Stimulated activated CD8-positive, alpha-beta memory T cell treated with anti-CD3 and anti-CD28 coated beads, Interleukin-4, amount 100 ng/mL, for 4 hours (primary cell): ENCODE measurements around the gene ZBTB11.
A peak's percentile ranks its signal among the peaks of the same experiment; 100 is the strongest.
"Not testable (repeated sequence)": the region's sequence is repeated elsewhere in the genome, so short reads cannot be mapped to it uniquely, and the experiment has no call there.

Experiments
- DNase-seq, 2 donors: peaks; one replicate each; pipeline ENCODE4 v3.0.0-alpha.2; 2020; ENCODE audit warnings: low read depth in 2 of 2, low spot score in 1 of 2

Gene ZBTB11, protein sequence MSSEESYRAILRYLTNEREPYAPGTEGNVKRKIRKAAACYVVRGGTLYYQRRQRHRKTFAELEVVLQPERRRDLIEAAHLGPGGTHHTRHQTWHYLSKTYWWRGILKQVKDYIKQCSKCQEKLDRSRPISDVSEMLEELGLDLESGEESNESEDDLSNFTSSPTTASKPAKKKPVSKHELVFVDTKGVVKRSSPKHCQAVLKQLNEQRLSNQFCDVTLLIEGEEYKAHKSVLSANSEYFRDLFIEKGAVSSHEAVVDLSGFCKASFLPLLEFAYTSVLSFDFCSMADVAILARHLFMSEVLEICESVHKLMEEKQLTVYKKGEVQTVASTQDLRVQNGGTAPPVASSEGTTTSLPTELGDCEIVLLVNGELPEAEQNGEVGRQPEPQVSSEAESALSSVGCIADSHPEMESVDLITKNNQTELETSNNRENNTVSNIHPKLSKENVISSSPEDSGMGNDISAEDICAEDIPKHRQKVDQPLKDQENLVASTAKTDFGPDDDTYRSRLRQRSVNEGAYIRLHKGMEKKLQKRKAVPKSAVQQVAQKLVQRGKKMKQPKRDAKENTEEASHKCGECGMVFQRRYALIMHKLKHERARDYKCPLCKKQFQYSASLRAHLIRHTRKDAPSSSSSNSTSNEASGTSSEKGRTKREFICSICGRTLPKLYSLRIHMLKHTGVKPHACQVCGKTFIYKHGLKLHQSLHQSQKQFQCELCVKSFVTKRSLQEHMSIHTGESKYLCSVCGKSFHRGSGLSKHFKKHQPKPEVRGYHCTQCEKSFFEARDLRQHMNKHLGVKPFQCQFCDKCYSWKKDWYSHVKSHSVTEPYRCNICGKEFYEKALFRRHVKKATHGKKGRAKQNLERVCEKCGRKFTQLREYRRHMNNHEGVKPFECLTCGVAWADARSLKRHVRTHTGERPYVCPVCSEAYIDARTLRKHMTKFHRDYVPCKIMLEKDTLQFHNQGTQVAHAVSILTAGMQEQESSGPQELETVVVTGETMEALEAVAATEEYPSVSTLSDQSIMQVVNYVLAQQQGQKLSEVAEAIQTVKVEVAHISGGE

DNA sequence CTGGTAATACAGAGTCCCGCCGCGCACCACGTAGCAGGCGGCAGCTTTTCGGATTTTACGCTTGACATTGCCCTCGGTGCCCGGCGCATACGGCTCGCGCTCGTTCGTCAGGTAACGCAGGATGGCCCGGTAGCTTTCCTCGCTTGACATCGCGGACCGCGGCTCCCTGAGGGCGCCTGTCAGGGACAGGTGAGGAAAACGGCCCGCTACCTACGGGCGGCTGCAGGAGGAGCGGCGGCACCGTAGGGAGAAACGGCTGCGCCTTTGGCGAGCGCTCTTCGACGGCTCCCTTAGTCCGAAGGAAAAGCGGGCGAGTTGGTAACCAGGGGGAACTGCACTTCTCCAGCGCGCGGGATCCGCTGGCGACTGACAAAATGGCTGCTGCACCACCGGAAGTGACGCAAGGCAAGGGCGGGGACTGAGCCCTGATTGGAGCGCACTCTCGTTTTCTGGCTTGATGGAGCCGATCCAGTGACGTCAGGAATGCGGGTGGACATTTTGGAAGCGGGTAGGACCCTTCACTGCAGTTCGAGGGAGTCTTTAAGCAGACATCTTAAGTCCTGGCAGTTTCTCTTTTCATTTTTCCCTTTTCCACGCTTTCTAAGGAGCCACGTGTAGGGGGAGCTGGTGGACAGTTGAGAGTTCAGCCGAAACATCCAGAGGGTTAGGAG is at the start of gene ZBTB11:
ZBTB11 (minus strand) TSS at position 368 of the 671 bp plus-strand sequence; CDS start at position 150, 218 bp downstream.
- DNase-seq: peak; percentile 99 to 100

DNA sequence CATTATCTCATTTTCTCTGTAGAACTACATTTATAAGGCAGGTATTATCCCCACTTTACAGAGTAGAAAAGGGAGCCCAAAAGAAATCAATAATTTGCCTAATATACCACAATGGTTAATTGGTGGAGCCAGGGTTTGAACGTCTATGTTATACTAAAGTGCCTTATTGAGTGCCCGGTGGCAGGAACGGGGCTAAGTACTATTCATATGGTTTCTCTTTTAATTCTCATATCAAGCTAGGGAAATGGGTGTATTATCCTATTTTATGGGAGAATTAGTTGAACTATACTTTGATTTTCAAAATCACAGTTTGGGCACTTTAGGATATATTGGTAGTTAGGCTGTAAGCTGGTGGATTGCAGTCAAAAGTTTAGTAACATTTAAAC is 49.0 kb upstream of the ZBTB11 start:
- no peak for DNase-seq

DNA sequence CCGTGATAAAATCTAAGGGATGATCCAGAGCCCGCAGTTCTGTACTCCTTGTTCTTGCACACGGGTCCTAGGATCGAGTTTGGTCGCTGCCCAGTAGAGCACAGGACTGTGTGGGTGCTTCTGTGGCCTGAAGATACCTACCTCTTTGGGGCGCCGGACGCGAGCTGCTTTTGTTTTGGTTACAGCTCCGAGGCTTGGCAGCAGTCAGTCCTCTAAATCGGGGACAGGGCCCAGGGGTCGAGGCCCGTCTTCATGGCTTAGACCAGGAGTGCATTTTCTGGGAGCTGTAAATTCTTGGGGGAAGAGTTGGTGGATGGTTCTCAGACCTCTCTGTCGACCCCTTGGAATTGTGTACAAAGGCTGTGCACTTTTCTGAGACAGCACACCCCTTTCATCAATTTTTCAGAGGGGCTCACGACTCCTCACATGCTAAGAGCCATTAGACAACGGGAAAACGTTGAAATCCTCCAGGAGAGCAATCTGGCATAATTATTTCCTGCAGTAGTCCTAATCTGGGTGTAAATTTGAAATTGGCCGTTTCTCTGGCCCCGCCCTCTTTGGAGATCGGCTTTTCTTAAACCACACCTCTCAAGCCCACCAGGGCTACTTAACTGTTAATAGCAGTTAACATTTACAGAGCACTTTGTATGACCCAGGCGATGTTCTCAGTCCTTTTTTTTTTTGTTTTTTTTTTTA is 48.4 kb upstream of the ZBTB11 start:
- no peak for DNase-seq

DNA sequence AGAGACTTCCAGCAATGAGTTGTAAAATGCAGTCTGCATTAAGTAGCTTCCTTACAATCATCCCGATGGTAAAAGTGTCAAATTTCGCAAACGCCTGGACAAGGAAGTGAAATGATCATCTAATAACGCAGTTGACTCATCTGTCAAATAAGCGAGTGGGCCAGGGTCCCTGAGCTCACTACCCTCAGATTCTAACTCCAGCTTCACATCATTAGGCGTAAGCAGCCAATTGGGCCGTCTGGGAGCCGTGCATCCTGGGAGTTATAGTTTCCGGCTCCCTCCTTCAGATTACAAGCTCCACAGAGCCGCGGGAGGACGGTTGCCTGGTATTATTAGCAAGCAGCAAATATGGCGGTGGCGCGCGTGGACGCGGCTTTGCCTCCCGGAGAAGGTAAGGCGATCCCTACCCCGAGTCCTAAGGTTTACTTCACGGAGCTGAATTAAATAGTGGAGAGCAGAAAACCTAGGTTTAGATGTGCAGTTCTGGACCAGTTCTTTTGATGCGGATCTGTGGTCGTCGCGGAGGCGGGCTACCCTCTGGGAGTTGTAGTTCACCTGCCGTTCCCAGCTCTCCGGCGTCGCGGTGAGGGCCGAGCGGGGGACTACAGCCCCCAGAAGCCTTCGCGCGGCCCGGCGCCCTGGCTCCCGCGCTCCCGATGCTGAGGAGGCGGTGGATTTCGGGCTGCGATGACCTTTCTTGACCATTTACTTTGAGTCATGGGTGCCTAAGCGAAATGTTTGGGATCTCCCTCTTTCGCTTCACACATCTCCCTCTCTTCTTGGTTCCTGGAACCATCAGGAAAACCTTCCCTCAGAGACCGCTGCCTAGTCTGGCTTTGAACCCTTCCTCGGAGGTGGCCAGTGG is 47.6 kb upstream of the ZBTB11 start, which contains the start of gene CEP97:
CEP97 (plus strand) TSS at position 286 of the 865 bp plus-strand sequence; CDS start at position 349, 63 bp downstream.
- peak; percentile 73 to 74 for DNase-seq

DNA sequence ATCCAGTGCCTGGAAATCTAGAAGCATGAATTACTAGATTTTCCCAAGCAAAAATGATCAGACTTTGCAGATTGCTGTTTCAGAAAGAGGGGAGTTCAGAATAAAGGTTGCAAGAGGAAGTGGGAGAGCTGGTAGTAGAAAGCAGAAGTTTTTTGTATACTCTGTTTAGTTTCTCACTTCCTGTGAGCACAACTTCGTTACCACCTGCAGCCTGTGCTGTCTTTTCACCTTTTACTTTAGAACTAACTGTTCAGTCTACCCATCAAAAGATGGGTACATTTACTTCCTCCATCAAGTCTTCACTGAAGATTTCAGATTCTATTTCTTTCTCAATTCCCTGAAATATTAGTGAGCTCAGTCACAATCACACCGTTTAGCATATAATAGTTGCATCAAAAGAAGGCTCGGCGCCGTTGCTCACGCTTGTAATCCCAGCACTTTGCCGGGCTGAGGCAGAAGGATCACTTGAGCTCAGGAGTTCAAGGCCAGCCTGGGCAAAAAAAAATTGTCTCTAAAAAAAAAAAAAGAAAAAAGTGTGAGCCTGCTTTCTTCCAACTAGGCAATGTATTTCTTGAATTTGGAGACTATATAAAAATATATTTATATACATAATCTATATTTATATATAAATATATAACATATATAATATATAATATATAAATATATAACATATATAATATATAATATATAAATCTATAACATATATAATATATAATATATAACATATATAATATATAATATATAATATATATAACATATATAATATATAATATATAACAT is 45.7 kb upstream of the ZBTB11 start:
- no peak for DNase-seq

DNA sequence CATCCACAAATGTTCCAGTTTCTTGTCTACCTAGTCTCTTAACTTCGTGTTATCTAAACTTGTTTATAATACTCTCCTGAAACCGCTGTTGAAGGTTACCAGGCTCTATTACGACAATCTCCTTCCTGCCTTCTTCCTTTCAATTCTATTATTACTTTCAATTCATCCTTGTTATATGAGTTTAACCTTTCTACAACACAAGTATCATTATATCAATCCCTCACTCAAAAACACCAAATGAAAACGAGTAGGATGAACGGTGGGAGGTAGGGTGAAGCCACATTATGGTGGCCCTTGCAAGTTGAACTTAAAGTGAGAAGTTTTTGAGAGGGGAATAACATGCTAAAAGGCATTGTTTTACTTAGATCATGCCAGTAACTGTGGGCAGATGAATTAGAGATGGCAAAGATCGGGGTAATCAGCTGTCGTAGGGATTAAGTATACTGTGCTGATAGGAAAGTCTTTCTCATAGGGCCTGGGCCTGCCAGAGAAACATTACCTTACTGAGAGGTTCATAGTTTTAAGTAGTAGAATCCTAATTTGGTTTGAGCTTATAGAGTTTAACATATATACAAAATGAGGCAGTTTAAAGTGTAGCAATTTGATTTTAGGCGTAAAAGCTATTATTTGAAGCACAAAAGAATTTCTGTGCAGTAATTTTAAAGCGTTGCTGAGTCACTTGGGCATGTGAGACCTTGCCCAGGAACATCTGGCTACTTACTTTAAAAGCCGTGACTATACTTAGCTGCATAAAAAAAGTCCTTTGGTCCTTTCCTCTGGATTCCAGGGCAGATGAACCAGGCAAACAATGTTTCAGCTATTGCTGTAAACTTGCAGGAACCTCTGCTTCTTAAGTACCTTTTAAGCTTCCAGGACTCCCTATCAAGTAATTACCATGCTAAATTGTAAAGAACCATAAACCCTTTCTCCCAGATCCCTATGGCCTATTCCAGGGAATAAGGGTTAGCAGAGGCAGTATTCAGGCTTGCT is 44.2 kb upstream of the ZBTB11 start:
- no peak for DNase-seq

DNA sequence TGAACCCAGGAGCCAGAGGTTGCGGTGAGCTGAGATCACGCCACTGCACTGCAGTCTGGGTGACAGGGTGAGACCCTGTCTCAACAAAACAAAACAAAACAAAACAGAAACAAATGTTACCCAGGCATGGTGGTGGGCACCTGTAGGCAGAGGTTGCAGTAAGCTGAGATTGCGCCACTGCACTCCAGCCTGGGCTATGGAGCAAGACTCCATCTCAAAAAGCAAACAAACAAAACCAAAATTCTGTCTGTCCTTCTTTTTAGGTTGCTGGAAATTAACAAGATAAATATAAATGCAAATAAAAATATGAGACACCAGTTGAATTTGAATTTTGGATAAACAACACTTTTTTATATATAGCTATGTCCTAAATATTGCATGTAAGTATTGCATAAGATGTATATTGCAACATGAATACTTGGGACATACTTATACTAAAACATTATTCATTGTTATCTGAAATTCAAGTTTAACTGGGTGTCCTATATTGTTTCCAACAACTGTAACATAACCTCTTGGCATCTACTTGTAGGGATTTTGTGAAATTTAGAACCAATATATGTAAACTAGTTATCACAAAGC is 42.8 kb upstream of the ZBTB11 start:
- no peak for DNase-seq

DNA sequence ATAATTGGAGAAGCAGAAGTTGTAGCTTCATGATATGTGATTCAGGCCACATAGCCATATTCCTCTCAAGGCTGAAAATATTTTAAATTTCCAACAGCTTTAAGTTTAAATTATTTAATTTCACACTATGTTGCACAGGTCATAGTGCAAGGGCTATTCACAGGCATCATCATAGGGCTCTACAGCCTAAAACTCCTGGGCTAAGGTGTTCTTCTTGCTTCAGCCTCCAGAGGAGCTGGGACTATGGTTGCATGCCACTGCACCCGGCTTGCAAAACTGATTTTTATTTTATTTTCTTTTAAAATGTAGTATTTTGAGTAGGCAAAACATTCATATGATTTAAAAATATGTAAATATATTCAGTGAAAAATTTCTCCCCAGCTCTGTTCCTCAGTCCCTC is 41.5 kb upstream of the ZBTB11 start:
- DNase-seq: no peak

DNA sequence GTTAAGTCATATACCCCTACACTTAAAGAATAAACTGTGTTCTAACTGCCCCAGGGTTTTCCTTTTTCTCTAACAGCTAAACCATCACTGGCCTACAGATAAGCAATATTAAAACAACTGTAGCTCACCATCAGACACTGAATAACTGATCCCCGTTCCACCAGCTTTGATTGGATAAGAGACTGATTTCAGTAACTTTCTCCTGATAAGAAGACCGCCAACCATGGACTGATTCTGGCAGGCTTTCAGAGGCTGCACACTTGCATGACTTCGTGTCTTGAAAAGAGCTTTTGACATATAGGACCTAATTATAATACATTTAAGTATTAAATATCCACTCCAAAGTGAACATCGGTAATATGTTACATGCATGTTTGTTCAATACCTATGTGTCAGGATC is 32.2 kb upstream of the ZBTB11 start:
- DNase-seq: no peak

DNA sequence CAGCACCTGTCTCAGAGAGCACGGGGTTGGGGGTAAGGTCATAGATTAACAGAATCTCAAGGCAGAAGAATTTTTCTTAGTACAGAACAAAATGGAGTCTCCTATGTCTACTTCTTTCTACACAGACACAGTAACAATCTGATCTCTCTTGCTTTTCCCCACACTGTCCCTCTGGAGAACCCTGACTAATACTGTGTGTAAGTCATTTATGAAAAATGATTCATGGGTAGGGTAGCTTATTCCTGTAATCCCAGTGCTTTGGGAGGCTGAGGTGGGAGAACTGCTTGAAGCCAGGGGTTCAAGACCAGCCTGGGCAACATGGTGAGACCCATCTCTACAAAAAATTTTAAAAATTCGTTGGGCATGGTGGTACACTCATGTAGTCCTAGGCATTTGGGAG is 27.7 kb upstream of the ZBTB11 start:
- not testable (repeated sequence) for DNase-seq

DNA sequence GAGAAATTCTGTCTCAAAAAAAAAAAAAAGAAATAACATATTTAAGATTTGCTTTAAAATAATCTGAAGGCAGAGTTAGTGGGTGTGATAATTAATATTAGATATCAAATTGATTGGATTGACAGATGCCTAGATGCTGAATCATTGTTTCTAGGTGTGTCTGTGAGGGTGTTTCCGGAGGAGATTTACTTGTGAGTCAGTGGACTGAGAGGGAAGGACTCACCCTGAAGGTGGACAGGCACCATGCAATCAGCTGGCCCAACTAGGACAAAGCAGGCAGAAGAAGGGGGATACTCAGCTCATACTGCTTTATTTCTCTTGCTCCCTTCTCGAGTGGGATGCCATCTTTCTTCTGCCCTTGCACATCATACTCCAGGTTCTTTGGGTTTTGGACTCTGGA is 26.2 kb upstream of the ZBTB11 start:
- DNase-seq: no peak

DNA sequence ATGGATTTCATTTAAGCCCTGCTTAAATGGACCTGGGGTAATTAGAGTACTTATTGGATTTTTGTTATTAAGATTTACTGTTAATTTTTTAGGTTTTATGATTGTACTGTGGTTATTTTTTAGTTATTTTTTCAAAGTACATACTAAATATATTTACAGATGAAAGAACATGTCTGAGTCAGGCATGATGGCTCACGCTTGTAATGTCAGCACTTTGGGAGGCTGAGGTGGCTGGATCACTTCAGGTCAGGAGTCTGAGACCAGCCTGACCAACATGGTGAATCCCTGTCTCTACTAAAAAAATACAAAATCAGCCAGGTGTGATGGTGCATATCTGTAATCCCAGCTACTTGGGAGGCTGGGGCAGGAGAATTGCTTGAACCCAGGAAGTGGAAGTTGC is 25.8 kb upstream of the ZBTB11 start:
- DNase-seq: no peak

DNA sequence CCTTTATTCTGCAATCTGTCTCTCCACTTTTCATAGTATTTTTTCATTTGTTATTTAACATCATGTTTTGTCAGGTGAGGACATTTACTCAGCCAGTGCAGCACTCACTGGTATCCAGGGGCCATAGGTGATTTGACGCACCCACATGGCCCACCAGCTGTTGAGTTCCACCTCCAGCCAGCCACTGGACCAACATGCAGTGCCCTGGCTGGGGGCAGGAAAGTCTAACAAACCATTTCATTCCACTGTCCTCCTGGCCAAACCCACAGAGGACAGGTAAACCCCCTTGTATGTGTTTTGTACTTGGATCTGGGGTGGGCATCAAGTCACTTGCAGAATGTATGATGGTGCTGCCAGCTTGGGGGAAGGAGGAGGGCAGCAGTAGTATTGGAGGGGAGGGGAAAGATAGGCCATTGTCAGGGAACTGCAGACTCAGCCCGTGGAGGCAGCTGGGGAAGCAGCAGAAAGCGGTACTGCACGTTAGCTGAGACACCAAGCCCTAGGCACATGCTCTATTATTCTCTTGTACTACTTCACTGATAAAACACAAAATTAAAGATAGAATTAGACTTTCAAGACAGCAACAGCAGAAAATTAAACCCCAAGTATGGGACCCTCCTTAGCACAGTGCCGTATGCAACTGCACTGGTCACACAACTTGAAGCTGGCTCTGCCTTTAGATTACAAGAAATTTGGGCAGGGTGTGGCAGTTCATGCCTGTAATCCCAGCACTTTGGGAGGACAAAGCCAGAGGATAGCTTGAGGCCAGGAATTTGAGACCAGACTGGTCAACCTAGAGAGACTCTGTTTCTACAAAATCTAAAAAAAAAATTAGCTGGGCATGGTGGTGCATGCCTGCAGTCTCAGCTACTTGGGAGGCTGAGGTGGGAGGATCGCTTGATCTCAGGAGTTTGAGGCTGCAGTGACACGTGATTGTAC is 25.0 kb upstream of the ZBTB11 start:
- no peak for DNase-seq

DNA sequence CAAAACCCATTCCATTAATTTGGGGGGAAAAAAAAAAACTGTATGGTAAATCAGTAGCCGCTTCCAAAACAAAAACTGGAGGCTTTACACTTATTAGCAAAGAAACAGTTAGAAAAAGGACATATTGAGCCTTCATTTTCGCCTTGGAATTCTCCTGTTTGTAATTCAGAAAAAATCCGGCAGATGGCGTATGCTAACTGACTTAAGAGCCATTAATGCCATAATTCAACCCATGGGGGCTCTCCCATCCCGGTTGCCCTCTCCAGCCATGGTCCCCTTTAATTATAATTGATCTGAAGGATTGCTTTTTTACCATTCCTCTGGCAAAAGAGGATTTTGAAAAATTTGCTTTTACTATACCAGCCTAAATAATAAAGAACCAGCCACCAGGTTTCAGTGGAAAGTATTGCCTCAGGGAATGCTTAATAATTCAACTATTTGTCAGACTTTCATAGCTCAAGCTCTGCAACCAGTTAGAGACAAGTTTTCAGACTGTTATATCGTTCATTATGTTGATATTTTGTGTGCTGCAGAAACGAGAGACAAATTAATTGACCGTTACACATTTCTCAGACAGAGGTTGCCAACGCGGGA is 18.9 kb upstream of the ZBTB11 start:
- no peak for DNase-seq

DNA sequence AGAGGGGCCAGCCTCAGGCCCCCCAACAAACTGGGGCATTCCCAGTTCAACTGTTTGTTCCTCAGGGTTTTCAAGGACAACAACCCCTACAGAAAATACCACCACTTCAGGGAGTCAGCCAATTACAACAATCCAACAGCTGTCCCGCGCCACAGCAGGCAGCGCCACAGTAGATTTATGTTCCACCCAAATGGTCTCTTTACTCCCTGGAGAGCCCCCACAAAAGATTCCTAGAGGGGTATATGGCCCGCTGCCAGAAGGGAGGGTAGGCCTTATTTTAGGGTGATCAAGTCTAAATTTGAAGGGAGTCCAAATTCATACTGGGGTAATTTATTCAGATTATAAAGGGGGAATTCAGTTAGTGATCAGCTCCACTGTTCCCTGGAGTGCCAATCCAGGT is 17.9 kb upstream of the ZBTB11 start:
- not testable (repeated sequence) for DNase-seq

DNA sequence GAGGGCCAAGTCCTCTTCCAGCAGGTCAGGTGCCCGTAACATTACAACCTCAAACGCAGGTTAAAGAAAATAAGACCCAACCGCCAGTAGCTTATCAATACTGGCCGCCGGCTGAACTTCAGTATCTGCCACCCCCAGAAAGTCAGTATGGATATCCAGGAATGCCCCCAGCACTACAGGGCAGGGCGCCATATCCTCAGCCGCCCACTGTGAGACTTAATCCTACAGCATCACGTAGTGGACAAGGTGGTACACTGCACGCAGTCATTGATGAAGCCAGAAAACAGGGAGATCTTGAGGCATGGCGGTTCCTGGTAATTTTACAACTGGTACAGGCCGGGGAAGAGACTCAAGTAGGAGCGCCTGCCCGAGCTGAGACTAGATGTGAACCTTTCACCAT is 16.6 kb upstream of the ZBTB11 start:
- DNase-seq: not testable (repeated sequence)
